Brain pericyte (primary cell): Measurements from ENCODE around the gene C14orf180.

Experiments used
- DNase-seq: peaks from one replicate; pipeline ENCODE4 v3.0.0-alpha.2; 2012; ENCODE audit warnings: low read depth, low spot score

C14orf180 gene

GRCh38 chr14:104550340-104550860 is 29.2 kb upstream of the C14orf180 start:
- no peak for DNase-seq

DNA sequence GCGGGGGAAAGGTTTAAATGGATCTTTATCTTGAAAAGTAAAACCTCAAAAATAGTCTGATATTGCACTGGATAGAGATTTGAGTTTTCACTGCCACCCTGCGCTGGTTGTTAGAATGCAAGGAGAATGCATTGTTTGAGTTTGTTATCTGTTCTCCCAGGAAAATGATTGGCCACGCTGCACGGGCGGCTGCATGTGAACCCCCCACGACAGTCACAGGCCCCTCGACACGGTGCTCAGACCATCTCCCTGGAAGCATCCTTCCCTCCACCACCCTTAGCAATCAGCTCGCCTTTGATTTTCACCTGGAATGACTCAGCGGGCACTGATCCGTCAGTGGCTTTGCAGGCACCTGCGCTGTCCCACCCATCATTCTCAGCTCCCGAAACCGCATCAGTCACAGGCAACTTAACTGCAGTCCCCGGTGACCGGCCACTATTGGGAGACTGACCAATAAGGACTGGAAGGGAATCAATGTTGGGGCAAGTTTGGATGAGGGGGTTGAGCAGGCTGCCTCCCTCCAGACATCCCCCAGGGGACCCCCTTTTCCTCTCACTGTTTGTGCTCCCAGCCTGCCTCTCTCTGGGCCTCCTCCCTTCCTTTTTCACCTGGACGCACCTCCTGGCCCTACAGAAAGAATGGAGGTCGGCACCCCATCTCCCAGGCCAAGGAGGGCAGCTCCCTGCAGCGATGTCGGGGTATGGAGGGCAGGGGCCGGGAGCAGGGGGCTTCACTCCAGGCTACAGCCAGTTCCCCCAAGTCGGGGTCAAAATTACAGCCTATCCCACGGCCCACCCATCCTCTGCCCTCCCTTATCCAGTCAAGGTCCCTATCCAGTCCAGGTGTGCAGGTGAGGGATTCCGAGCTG is 28.5 kb upstream of the C14orf180 start:
- no peak for DNase-seq

GRCh38 chr14:104551851-104552737 is 27.5 kb upstream of the C14orf180 start:
- DNase-seq: no peak

- DNase-seq: no peak
Measured at GRCh38 chr14:104552738-104553125, 26.8 kb upstream of the C14orf180 start.

DNA sequence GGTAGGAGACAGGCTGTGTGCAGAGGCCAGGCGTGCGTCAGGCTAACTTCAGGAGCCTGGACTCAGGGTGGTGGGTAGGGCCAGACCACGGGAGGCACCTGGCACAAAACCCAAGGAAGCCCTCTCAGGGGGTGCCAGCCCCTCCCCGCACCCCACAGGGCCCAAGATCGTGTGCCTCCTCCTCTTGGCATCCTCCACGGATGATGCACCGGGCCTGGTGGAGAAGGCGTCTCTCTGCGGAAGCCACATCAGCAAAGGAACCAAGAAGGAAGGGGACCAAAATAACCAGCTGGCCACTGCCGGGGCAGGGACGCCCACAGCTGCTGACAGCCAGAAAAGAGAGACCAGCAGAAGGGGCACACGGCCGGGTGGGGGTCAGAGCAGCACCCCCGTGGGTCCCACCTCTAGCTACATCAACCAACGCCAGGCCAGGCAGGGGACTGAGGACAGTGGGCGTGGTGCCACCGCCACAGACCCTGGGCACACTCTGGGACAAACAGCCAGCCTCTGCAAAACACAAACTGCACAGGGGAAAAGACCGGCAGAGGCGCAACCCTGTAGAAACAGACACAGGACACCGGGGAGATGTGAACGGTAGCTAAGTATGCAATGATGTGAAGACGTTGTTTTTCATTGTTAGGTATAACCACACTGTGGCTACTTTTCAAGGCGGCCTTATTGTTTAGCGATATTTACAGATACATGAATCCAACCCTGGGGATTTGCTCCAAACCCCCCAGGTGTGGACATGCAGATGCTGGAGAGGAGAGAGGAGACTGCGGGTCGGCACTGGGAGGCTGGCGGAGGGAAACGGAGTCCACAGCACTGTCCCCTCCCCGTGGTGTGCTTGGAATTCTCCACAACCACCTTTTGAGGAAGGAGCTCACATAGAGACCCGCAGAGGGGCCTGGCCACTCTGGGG is 26.1 kb upstream of the C14orf180 start:
- DNase-seq: no peak

DNA sequence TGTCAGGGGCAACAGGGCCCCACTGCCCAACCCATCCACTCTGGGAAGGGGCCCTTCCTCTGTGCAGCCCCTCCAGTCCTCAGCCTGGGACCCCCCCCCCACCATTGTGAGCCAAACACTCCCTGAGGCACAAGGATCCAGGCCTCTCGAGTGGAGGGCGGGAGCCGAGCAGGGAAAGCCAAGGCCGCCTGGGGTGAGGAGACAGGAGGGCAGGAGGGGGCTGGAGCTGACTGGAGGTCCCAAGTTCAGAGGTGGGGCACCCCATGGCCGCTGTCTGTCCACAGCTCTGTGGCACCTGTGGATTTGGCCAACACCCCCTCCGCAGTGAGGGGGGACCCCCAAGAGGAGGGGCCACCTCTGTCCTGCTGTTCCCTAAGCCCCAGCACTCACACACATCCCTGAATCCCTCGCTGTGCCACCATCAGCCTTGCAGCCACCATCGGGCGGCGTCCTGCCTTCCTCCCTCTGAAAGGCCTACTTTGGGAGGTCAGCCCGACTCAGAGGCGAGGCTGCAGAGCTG is 25.4 kb upstream of the C14orf180 start:
- DNase-seq: no peak

- DNase-seq: no peak
Measured at GRCh38 chr14:104554608-104555429, 24.7 kb upstream of the C14orf180 start.

- no peak for DNase-seq
Measured at GRCh38 chr14:104555430-104556255, 23.9 kb upstream of the C14orf180 start.

DNA sequence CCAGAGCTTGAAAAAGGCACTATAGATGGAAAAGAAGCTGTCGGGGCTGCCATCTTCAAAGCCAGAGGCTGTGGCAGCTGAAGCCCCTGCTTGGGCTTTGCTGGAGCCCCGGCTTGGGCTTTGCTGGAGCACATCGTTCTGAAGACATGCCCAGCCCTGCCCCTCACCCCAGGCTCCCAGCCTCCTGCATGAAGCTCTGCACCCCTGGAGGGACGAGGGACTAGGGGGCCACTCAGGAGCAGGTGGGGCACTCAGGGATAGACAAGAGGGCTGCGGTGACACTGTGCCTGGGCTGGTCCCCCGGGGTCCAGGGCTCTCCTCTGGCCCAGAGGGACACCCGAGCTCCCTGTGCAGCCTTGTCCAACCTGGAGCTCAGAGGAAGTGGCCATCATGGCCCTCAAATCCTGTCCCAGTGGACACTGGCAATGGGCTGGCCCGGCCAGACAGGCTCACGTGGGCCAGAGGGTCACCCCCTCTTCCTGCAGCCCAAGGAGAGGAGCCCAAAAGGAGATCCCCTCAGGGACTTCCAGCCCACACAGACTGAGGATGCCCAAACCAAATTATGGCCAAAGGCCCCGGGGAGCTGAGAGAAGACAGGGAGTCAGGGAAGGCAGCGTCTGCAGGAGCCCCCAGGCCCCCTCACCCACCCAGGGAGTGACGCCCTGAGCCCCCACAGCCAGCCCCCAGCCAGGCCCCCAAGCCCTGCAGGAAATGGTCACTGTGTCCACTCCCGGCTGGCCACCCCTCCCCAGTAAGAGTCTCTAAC is 23.1 kb upstream of the C14orf180 start:
- DNase-seq: no peak

GRCh38 chr14:104557086-104557485 is 22.5 kb upstream of the C14orf180 start:
- no peak for DNase-seq

- no peak for DNase-seq
Measured at GRCh38 chr14:104557766-104558165, 21.8 kb upstream of the C14orf180 start.

DNA sequence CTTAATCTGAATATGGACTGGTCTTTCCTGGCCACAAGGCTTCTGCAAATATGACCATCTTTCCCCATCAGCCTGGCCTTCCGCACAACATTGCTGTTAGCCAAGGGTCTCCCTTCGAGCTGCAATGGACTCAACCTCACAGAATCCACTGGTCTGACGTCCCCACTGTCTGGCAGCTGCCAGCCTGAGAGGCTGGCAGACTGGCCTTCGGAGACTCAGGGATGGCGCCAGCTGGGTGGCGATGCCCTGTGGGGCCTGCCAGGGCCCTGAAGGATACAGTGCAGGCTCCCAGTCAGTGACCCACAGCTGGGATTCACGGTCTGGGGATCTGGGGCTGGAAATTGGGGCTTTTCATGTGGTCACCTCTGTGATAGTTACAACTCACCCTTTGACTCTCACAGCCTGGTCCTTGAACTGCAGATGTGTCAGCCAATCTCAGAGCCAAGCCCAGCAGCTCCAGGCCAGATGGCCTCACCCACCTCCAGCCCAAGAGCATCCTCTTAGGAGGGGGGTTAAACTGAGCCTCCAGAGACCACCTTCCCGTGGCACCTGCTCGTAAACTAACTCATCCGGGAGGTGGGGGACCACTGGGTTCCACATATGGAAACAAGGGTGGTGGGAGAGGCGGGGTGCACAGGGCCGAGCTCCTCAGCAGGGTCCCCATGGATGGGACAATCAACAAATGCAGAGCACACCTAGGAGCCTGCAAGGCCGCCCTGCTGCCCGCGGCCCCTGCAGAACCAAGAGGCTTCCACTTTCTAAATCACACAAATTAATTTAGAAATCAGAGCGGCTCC is 21.1 kb upstream of the C14orf180 start:
- no peak for DNase-seq

GRCh38 chr14:104559028-104559803 is 20.3 kb upstream of the C14orf180 start:
- DNase-seq: no peak

GRCh38 chr14:104559804-104560585 is 19.6 kb upstream of the C14orf180 start:
- no peak for DNase-seq

- no peak for DNase-seq
Measured at GRCh38 chr14:104560586-104560945, 19.0 kb upstream of the C14orf180 start.

GRCh38 chr14:104561124-104561557 is 18.4 kb upstream of the C14orf180 start:
- no peak for DNase-seq
